Head of caudate nucleus (tissue), 42 donors: ENCODE measurements around the gene PIPOX.
"Not testable (repeated sequence)": the region's sequence is repeated elsewhere in the genome, so short reads cannot be mapped to it uniquely, and the experiment has no call there.

Experiments used
- DNase-seq, 42 donors: peaks; one replicate each; pipeline versions ENCODE4 v3.0.0 to v3.0.0-alpha.2; 2020 to 2021; ENCODE audit warnings: mixed read lengths in 7 of 42
- intact Hi-C: fragments of 100-400 bp; cut with DNase I; formaldehyde crosslinking; loops from one replicate; pipeline ENCODE4 v1.15.0; 2022

PIPOX gene

GRCh38 chr17:29088782-29089181 is 45.8 kb downstream of the PIPOX start:
- intact Hi-C loops, DNase-seq: not testable (repeated sequence)

GRCh38 chr17:29089601-29090044 is 46.7 kb downstream of the PIPOX start:
- intact Hi-C loops: no loop called here
- DNase-seq: peak; percentile 50 to 89 (median 74)

DNA sequence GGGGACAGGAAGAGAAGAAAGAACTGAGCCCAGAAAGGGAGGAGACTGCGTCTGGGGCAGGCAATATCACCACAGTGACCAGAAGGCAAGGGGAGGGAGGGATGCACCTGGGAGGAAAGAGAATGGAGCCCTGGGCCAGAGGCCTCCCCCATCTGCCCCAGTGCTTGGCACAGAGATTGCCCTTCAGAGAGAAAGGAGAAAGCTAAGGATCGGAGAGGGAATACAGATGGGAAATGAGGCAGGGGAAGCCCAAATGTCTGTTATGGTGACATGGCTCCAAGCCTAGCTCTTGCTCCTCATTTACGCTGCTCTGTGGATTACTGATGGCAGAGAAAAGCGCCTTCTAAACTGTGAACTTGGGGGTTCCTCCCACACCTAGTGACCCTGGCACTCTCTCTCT is 47.2 kb downstream of the PIPOX start:
- no peak for DNase-seq
- intact Hi-C loops: no loop called here

- DNase-seq: peak in 41 of 42 donors; percentile 29 to 87 (median 65)
- intact Hi-C loops: no loop called here
Observed at GRCh38 chr17:29090750-29091605, 48.0 kb downstream of the PIPOX start.

DNA sequence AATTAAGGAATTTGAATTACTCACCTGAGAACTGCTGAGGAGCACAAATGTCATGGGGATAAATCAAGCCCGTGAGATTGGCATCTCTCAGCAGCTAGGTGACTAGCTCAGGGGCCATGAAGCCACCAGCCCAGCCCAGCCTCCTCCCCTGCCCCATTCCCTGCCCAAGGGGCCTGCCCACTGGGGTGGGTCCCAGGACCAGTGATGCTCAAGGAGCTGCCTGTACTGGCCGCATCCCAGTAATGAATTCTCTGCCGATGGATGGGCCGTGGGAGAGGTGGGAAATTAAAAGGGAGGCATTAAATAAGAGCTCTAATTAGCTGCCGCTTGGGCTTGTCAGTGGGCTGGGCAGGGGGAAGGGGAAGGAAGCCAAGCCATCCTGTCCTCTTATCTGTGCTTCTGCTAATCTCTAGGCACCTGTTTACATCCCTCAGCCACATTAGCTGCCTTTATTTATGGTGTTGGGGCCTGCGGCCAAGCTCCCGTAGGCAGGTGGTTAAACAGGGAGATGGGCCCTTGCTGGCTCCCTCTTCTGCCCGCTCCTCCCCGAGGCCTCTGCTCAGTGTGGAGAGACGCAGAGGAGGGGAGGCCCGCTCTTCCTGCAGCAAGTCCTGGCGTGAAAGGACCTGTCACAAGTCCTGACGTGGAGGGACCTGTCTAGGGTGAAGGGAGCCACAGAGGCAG is 48.8 kb downstream of the PIPOX start:
- intact Hi-C loops: no loop called here
- DNase-seq: no peak

DNA sequence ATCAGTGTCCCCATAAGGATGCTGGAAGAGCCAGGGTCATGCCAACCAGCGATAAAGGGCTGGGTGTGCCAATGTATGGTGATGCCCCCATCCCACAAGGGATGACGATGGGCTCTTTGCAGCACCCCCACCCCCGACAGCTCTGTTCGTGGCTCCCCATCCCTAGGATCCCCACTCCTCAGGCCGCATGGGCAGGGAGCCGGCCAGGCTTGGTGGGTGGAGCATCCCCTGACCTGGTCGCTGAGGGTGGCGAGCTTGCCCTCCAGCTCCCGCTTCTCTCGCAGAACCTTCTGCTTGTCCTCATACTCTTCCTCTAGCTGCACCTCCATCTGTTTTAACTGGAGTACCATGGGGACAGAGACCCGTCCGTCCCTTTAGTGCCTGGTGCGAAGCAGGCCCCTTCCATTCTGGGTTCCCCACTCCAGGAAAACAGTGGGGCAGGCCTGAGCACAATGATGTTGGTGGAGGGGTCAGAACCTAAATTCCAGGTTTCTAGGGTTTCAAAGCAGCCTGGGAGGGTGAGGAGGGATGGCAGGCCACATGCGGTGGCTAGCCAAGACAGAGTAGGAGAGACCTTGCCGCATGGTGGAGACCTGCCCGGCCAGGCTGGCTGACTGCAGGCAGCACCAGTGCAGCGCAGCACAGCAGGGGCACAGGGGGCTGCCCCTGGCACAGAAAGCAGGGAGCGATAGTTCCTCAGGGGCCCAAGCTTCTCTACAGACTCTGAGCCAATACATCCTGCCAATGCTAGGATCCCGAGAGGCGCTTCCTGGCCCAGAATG is 50.3 kb downstream of the PIPOX start:
- no peak for DNase-seq
- intact Hi-C loops: no loop called here

- DNase-seq: peak in 8 of 42 donors; percentile 38 to 69 (median 51)
- intact Hi-C loops: no loop called here
Observed at GRCh38 chr17:29094101-29094708, 51.3 kb downstream of the PIPOX start.

- intact Hi-C loops: no loop called here
- DNase-seq: no peak
Observed at GRCh38 chr17:29095439-29095838, 52.5 kb downstream of the PIPOX start.

DNA sequence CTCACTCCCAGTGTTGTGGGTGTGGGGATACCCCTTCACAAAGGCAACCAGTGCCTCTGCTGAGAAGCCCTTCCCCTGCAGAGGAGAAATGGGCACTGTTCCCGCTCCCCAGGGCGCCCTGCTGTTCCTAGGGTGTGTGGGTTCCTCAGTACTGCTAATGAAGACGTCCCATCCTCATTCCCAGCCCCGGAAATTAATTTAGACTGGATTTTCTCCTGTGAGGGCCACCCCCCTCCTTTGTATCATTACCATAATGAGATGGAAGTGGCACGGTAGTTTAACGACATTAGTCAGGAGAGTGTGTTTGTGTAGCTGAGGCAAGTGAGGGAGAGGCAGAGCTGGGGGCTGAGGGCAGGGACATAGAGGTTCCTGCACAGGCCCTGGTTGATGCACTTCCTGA is 53.2 kb downstream of the PIPOX start:
- intact Hi-C loops: no loop called here
- peak in 29 of 42 donors; percentile 30 to 85 (median 59) for DNase-seq

GRCh38 chr17:29099527-29099926 is 56.6 kb downstream of the PIPOX start:
- intact Hi-C loops: no loop called here
- DNase-seq: no peak

- intact Hi-C loops: no loop called here
- DNase-seq: no peak
Observed at GRCh38 chr17:29100296-29100695, 57.4 kb downstream of the PIPOX start.

DNA sequence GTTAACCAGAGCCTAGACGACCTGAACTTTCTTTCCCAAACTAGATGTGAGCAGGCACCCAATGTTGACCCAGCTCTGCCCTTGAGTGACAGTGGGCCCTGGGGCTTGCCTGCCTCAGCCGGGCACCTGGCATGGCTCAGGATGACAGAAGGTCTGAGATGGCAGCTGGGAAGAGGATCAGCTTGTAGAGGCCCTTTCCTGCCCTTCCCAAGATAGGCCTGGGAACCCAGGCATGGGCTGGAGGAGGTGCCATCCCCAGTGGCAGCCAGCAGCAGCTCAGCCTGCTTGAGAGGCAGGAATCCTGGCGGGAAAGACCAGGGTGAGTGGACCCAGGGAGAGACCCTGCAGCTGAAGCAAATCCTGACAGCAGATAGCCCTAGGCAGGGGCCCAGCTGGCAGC is 59.1 kb downstream of the PIPOX start:
- no peak for DNase-seq
- intact Hi-C loops: no loop called here

GRCh38 chr17:29102741-29103181 is 59.8 kb downstream of the PIPOX start:
- no peak for DNase-seq
- intact Hi-C loops: no loop called here

DNA sequence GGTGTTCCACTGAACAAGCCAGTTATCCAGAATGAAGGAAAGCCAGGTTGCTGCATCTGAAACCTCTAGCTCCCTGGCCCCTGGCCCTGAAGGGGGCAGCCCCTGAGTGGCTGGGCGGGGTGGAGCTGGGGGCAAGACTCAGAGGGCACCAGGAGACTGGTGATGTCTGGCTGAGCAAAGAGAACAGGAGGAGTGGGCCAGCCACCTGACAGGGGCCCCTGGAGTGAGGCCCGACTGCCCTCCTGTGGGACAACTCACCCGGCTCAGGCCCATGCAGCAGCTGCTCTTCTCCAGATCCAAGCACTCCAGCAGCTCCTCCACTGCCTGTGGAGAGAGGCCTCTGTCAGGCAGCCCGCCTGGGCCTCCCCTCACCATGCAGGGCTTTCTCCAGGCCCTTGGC is 60.4 kb downstream of the PIPOX start:
- no peak for DNase-seq
- intact Hi-C loops: no loop called here
